GM21526 (cell line): ENCODE measurements around the gene PLRG1.
A peak's percentile ranks its signal among the peaks of the same experiment; 100 is the strongest.
"Not testable (repeated sequence)": the region's sequence is repeated elsewhere in the genome, so short reads cannot be mapped to it uniquely, and the experiment has no call there.

Experiments used
- ATAC-seq: cut with Tn5 transposase; IDR thresholded peaks from one replicate; pipeline ENCODE4 v1.9.1; 2021; ENCODE audit warnings: moderate library complexity; ENCODE audit not compliant: unreplicated experiment, low FRiP score

PLRG1 gene

GRCh38 chr4:154549894-154550790 lies at the start of gene PLRG1:
PLRG1 (minus strand) TSS chr4:154550400; CDS start chr4:154550308, 92 bp downstream.
- peak; percentile 98 for ATAC-seq

- ATAC-seq: no peak
Observed at GRCh38 chr4:154597798-154598774, 47.9 kb upstream of the PLRG1 start.

GRCh38 chr4:154597281-154597680 lies 47.1 kb upstream of the PLRG1 start:
- ATAC-seq: not testable (repeated sequence)

- no peak for ATAC-seq
Observed at GRCh38 chr4:154595807-154596206, 45.6 kb upstream of the PLRG1 start.

DNA sequence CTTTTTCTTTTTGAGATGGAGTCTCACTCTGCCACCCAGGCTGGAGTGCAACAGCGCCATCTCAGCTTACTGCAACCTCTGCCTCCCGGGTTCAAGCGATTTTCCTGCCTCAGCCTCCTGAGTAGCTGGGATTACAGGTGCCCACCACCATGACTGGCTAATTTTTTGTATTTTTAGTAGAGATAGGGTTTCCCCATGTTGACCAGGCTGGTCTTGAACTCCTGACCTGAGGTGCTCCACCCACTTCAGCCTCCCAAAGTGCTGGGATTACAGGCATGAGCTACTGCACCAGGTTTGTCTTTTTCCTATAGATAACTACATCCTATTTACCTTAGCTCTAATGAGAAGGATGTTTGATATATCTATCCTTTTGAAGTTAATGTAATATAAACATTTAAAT lies 44.1 kb upstream of the PLRG1 start:
- ATAC-seq: not testable (repeated sequence)

DNA sequence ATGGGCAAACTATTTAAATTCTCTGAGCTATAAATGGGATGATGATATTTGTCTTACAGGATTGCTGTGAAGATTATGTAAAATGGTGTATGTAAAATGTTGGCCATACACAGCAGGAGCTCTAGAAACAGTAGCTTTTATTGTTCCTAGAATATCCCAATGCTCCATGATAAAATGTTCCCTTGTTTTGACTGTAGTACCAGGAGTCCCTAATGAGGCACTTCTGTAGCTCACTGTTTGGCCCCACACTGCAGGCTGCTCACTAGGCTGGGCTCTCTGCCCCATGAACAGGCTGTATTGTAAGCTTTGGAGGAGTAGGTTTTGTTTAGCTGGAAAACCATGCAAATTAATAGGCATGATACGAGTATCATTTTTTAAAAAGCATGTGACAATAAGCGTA lies 43.7 kb upstream of the PLRG1 start:
- no peak for ATAC-seq

DNA sequence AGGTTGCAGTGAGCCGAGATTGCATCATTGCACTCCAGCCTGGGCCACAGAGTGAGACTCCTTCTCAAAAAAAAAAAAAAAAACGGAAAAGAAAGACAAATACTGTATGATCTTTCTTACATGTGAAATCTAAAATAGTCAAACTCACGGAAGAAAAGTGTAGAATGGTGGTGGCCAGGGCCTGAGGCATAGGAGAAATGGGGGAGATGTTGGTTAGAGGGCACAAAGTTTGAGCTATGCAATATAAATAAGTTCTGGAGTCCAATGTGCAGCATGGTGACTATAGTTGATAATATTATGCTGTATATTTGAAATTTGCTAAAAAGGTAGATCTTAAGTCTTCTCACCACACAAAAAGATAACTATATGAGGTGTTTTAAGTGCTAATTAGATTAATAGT lies 41.7 kb upstream of the PLRG1 start:
- no peak for ATAC-seq

DNA sequence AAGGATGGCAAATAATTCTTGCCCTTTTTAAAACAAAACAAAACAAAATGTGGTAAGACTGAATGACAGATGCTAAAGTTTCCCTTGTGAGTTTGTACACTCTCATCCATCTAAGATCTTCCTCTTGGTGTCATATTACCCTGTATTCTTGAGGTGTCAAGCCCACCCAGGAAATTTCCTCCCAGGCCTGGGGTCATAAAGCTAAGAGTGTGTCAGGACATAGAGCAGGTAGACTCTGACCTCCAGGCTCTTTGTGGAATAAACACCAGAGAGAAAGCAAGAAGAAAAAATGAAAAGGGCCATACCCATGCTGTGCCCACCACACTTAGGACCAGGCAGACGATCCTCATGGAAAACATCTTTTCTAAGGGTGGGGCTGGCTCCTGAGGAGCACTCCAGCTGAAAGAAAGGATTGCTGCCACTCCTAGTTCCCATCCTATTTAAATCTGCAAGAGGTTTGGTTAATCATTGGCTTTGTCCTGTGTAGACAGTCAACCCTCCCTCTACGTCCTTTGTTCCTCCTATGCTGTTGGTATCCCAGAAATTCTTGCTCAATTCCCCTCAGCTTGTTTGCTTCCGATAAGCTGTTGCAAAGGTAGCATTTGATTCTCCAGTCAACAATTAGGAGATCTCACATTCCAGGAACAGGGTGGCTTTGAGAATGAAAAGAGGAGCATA lies 40.3 kb upstream of the PLRG1 start, which contains the start of gene FGA:
Gene FGA, minus strand, starts transcription at position 414 of the 678 bp plus-strand sequence. Its CDS starts 55 bp downstream, at position 359.
- ATAC-seq: no peak

DNA sequence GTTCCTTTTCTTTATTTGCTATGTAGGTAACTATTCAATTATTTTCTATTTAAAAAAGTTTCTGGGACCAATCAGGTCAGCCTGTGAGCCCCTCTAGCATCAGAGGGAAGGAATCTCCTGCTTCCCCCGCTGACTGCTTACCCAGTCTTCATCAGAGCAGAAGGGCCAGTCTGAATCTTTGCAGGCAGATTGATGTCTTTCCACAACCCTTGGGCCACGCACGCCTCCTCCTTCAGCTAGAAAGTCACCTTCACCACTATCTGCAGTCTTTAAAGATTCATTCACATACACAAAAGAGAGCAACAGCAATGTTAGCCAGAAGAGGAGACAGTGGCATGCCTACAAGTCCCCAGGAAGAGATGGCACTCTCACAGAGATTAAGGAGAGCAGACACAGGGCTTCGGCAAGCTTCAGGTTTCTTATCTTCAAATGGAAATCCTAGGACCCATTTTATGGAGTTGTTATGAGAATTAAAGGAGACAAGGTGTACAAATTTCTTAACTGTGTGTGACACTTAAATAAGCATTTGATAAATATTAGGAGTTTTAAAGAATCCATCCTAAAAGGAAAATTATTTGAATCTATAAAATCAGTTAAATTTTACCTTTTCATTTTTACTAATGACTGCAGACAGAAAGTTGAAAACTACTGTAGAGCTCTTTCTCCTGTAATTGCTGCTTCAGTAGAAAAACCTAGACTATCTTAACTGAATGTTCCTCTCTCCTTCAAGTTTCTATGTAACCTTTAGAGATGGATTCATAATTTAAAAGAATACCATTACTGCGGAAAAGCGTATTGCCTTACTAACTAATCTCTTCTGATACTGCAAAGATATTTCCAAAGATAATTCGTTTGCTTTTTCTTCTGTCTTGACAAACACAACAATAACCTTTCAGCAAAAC lies 39.3 kb upstream of the PLRG1 start:
- ATAC-seq: no peak

DNA sequence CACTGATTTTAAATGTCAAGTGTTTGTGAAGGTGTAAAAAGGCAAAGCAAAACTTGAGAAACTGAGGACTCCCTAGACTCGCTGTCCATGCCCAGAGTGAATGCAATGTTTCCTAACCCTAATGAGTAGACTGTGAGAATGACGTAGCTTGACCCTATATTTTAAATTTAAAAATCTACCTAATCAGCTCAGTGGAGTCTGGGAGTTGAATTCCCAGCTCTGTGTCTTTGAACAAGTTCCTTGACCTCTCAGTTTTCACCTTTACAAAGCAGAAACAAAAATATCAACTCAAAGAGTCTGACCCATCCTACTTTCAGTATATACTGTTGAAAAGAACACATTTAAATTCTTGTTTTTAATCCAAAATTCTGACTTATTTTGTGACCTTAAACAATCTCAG lies 38.0 kb upstream of the PLRG1 start:
- no peak for ATAC-seq

- no peak for ATAC-seq
Observed at GRCh38 chr4:154586296-154587033, 36.3 kb upstream of the PLRG1 start.

GRCh38 chr4:154585369-154586018 lies 35.3 kb upstream of the PLRG1 start:
- ATAC-seq: no peak

- ATAC-seq: no peak
Observed at GRCh38 chr4:154584259-154584658, 34.1 kb upstream of the PLRG1 start.

DNA sequence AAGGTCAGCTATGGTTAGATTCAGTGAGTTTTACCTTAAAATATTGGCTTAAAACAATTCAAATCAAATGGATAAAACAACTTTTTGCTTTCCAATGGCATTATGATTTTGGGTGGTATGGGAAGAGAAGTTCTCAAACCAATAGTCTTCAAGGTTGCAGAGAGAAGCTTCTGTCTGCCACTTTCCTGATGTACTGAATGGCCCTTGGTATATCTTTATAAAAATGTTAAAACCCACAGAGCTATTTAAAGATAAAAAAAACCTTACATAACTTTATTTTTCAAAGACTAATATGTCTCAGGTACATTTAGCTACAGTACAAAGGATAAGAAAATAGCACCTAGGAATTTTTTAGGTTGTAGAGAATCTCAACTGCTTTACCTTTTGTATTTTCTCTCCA lies 33.5 kb upstream of the PLRG1 start:
- ATAC-seq: no peak

DNA sequence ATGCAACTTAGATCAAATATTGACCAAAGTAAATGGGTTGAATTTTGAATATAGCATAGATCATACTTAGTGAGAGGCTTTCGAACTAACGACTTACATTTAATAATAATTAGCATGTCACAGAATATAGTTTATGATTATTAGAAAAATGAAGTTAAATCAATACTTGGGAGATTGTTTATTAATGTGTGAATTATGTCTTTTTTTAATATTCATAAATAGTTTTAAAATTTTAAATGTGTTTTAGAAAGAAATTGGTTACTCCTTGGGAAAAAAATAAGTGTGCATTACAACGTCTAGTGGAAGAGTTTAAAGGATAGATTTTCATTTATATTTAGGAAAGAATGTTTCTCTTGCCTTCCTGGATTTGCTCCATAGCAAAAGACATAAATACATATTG lies 33.0 kb upstream of the PLRG1 start:
- no peak for ATAC-seq

DNA sequence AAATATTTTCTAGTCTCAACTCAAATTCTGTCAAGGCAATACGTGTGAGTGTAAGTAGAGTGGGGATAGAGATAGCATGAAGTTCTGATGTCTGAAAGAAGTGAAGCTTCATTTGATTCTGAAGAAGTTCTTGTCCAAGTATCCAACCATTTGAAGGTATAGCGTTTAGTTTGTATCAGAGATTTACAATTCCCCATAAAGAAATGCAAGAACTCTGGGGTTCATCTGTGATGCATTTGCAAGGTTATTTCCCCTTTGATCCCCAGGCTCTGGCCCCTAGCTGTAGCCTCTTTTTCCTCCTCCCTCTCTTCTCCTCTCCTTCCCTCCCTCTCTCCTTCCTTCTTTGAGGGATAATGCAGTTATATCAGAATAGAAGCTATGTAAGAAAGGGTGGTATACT lies 32.5 kb upstream of the PLRG1 start:
- no peak for ATAC-seq

DNA sequence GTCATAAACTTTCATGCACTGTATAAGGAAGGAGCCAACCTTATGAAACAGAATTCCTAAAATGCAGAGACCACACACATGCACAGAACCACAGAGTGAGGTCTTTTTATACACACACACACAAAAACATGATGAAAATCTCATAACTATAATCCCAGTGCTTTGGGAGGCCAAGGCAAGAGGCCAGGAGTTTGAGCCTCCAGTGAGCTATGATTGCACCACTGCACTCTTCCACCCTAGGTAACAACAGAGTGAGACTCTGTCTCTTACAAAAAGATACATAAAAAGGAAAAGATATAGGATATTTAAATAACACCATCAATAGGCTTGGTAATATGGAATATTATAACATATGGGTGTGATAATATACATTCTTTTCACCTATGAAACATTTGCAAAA lies 29.7 kb upstream of the PLRG1 start:
- no peak for ATAC-seq

DNA sequence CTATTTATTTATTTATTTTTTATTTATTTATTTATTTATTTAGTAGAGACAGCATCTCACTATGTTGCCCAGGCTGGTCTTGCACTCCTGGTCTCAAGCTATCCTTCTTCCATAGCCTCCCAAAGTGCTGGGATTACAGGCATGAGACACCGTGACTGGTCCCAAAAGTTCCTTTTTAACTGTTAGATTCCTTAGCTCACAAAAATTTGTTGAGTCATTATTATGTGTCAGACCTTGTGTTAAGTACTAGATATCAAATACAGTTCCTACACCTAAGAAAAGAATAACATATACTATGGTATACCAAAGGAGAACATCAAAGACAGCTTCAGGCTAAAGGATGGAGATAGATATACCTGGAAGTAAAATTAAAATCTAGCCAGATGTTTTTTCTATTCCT lies 28.7 kb upstream of the PLRG1 start:
- no peak for ATAC-seq
